ENCODE measurements around the gene TES.
"Not testable (repeated sequence)": the region's sequence is repeated elsewhere in the genome, so short reads cannot be mapped to it uniquely, and the experiment has no call there.

Gene TES

GRCh38 chr7:116290740-116291139 is 80.4 kb downstream of the TES start:
- DNase-seq (ENCODE audit: low spot score) = no peak

GRCh38 chr7:116291937-116292336 is 81.6 kb downstream of the TES start:
- no peak for DNase-seq (ENCODE audit: low spot score)

GRCh38 chr7:116292381-116292780 is 82.0 kb downstream of the TES start:
- DNase-seq (ENCODE audit: low spot score) = no peak

- DNase-seq (ENCODE audit: low spot score) = no peak
These were observed 82.8 kb downstream of the TES start for GRCh38 chr7:116293139-116293538.

GRCh38 chr7:116293633-116294032 is 83.3 kb downstream of the TES start:
- no peak for DNase-seq (ENCODE audit: low spot score)

GRCh38 chr7:116295903-116296302 is 85.6 kb downstream of the TES start:
- DNase-seq (ENCODE audit: low spot score) = not testable (repeated sequence)

- DNase-seq (ENCODE audit: low spot score) = no peak
These were observed 87.7 kb downstream of the TES start for GRCh38 chr7:116298055-116298454.

GRCh38 chr7:116298576-116298975 is 88.2 kb downstream of the TES start:
- DNase-seq (ENCODE audit: low spot score) = no peak

GRCh38 chr7:116305485-116306408 is 95.4 kb downstream of the TES start:
- no peak for DNase-seq (ENCODE audit: low spot score)

- no peak for DNase-seq (ENCODE audit: low spot score)
These were observed 96.2 kb downstream of the TES start for GRCh38 chr7:116306409-116307048.

GRCh38 chr7:116307253-116307652 is 96.9 kb downstream of the TES start:
- DNase-seq (ENCODE audit: low spot score) = no peak
